IMR-90 (cell line): ENCODE measurements around the gene NKAIN2. TPM values are rescaled to one million over a fixed set of nuclear protein-coding genes. Genes with fewer than 3 reads are reported as not detected.

Experiments used
- ATAC-seq: fragments of 200-7000 bp; cut with Tn5 transposase; 2 replicates; pipeline ENCODE4 v1.9.1; 2020; ENCODE audit warnings: low read depth, mild to moderate bottlenecking, moderate library complexity
- BruUV-seq: library from RNA; stranded (reverse); fragments of 400-500 nt; replicated peaks from 2 replicates; lab custom pipeline; 2021; lab: Mats Ljungman, UMichigan
- CTCF ChIA-PET: fragments of 300-600 bp; formaldehyde crosslinking; extraction: SDS; loops from one replicate; lab custom pipeline; 2021; ENCODE audit warnings: antibody characterized with exemption; lab: Yijun Ruan, JAX
- POLR2A ChIA-PET: fragments of 300-600 bp; sonication (Branson Sonifier 250); formaldehyde crosslinking; loops from one replicate; lab custom pipeline; 2022; ENCODE audit warnings: antibody characterized with exemption; ENCODE audit not compliant: unreplicated experiment; lab: Charles Lee
- DNase-seq: peaks from one replicate; pipeline ENCODE4 v3.0.0; 2013
- H2AFZ ChIP-seq: replicated peaks from 2 replicates; pipeline ENCODE3; 2013; ENCODE audit warnings: low read length, mild to moderate bottlenecking; ENCODE audit not compliant: poor library complexity
- H2AK5ac ChIP-seq: 2 replicates; pipeline ENCODE4 v1.6.1; 2013; ENCODE audit warnings: low read depth, low read length, inconsistent platforms
- H2AK9ac ChIP-seq: replicated peaks from 2 replicates; pipeline ENCODE3; 2013; ENCODE audit warnings: mild to moderate bottlenecking, low read depth, low read length, moderate library complexity; ENCODE audit not compliant: poor library complexity
- H2BK120ac ChIP-seq: 2 replicates; pipeline ENCODE4 v1.6.1; 2013; ENCODE audit warnings: low read depth, low read length, inconsistent platforms
- H2BK15ac ChIP-seq: 3 replicates; pipeline ENCODE4 v1.6.1; 2013; ENCODE audit warnings: low read depth, low read length, inconsistent platforms
- H2BK20ac ChIP-seq: 2 replicates; pipeline ENCODE4 v1.6.1; 2013; ENCODE audit warnings: low read depth, mild to moderate bottlenecking, inconsistent platforms, low read length, moderate library complexity
- H2BK5ac ChIP-seq: 2 replicates; pipeline ENCODE4 v1.6.1; 2013; ENCODE audit warnings: mild to moderate bottlenecking, low read depth, low read length, inconsistent platforms; ENCODE audit not compliant: poor library complexity, severe bottlenecking
- H3K14ac ChIP-seq: replicated peaks from 2 replicates; pipeline ENCODE4 v1.6.1; 2013; ENCODE audit warnings: low read depth, low read length, inconsistent platforms
- H3K18ac ChIP-seq: 2 replicates; pipeline ENCODE4 v1.6.1; 2013; ENCODE audit warnings: low read depth, low read length, control low read depth
- H3K23ac ChIP-seq: 2 replicates; pipeline ENCODE4 v1.6.1; 2013; ENCODE audit warnings: low read depth, low read length, inconsistent platforms
- H3K27ac ChIP-seq: 2 replicates; pipeline ENCODE4 v1.5.1; 2013; ENCODE audit warnings: mild to moderate bottlenecking, control low read depth, low read length; ENCODE audit not compliant: insufficient read depth
- H3K27me3 ChIP-seq: 2 replicates; pipeline ENCODE4 v1.6.1; 2013; ENCODE audit warnings: low read length; ENCODE audit not compliant: control insufficient read depth, insufficient read depth
- H3K36me3 ChIP-seq: 2 replicates; pipeline ENCODE4 v1.6.1; 2013; ENCODE audit warnings: low read length, mixed read lengths; ENCODE audit not compliant: control insufficient read depth, insufficient read depth
- H3K4ac ChIP-seq: 2 replicates; pipeline ENCODE4 v1.6.1; 2013; ENCODE audit warnings: low read depth, low read length, inconsistent platforms
- H3K4me1 ChIP-seq: 2 replicates; pipeline ENCODE4 v1.6.1; 2013; ENCODE audit warnings: low read length, mixed read lengths; ENCODE audit not compliant: control insufficient read depth, insufficient read depth
- H3K4me2 ChIP-seq: 2 replicates; pipeline ENCODE4 v1.6.1; 2013; ENCODE audit warnings: low read depth, mild to moderate bottlenecking, control low read depth, low read length, moderate library complexity
- H3K4me3 ChIP-seq: 2 replicates; pipeline ENCODE4 v1.5.1; 2013; ENCODE audit warnings: low read depth, mild to moderate bottlenecking, control low read depth, low read length, moderate library complexity; ENCODE audit not compliant: insufficient read depth
- H3K56ac ChIP-seq: 2 replicates; pipeline ENCODE4 v1.6.1; 2013; ENCODE audit warnings: low read length, inconsistent platforms; ENCODE audit not compliant: insufficient read depth; ENCODE audit errors: extremely low read depth
- H3K79me1 ChIP-seq, 2 experiments: 2 replicates each; pipeline ENCODE4 v1.6.1; 2013; ENCODE audit warnings: low read length in 2 of 2, inconsistent platforms in 1 of 2, low read depth in 1 of 2
- H3K9ac ChIP-seq: 2 replicates; pipeline ENCODE4 v1.6.1; 2013; ENCODE audit warnings: low read depth, low read length, control low read depth
- H3K9me1 ChIP-seq: 2 replicates; pipeline ENCODE4 v1.6.1; 2013; ENCODE audit warnings: low read length, inconsistent platforms; ENCODE audit not compliant: insufficient read depth
- H3K9me3 ChIP-seq: 2 replicates; pipeline ENCODE4 v1.6.1; 2013; ENCODE audit warnings: low read length; ENCODE audit not compliant: control insufficient read depth, insufficient read depth
- H4K20me1 ChIP-seq: 2 replicates; pipeline ENCODE4 v1.6.1; 2013; ENCODE audit warnings: low read length, inconsistent platforms; ENCODE audit not compliant: insufficient read depth
- H4K5ac ChIP-seq: 2 replicates; pipeline ENCODE4 v1.6.1; 2013; ENCODE audit warnings: mild to moderate bottlenecking, low read depth, low read length, control low read depth
- H4K8ac ChIP-seq, 2 experiments: 2 replicates each; pipeline ENCODE4 v1.6.1; 2013; ENCODE audit warnings: low read depth in 2 of 2, low read length in 2 of 2, control low read depth in 1 of 2, inconsistent platforms in 1 of 2
- H4K91ac ChIP-seq: 2 replicates; pipeline ENCODE4 v1.6.1; 2013; ENCODE audit warnings: low read depth, low read length, inconsistent platforms; ENCODE audit not compliant: insufficient read depth
- MAZ ChIP-seq: IDR thresholded peaks from 2 replicates; pipeline ENCODE4 v1.6.1; 2012; ENCODE audit warnings: low read depth, mild to moderate bottlenecking, low read length, improper control_type of control experiment, moderate library complexity, borderline replicate concordance
- WGBS, 2 experiments: methylation state at CpG; one replicate each; pipeline versions ENCODE4 v1.1.5 to v1.1.7; 2013; ENCODE audit warnings: missing lambda C conversion rate in 2 of 2; ENCODE audit not compliant: insufficient read length in 1 of 2; ENCODE audit errors: extremely low coverage in 2 of 2; 5-methylcytosine and 5-hydroxymethylcytosine counted together
- dilution Hi-C: fragments of 300-500 bp; cut with HindIII; formaldehyde crosslinking; loops from one replicate; pipeline ENCODE4 v1.14.3; 2018; ENCODE audit warnings: low sequenced_read_pairs; ENCODE audit not compliant: unreplicated experiment
- in situ Hi-C: fragments of 300-500 bp; cut with MboI; formaldehyde crosslinking; loops from 3 replicates; pipeline ENCODE4 v1.14.3; 2019; ENCODE audit warnings: low sequenced_read_pairs, inconsistent platforms, mixed read lengths
- intact Hi-C: fragments of 100-400 bp; cut with micrococcal nuclease; formaldehyde crosslinking; loops from 2 replicates; pipeline ENCODE4 v1.10.0; 2022
- polyA plus RNA-seq, 3 experiments: library from polyadenylated mRNA; depleted of rRNA; stranded (reverse); fragments of >200 nt; gene quantifications; 2 replicates each; pipeline ENCODE4 v1.2.3, GENCODE V29; 2012; ENCODE audit warnings: low replicate concordance in 1 of 3
- total RNA-seq: library from RNA; depleted of rRNA; stranded (reverse); fragments of >200 nt; gene quantifications from 2 replicates; pipeline ENCODE4 v1.2.3, GENCODE V29; 2012

NKAIN2 gene
- total and polyA plus RNA-seq, 2 of the 4 experiments (the other 2 are of a cell fraction), result not detected

- in situ Hi-C loops (no loop called here), intact Hi-C loops (no loop called here), dilution Hi-C loops (no loop called here)
- Histone ChIP-seq H3K9me1 (no peaks in the 10 kb centered on the region), H3K9ac (no peak overlapping the region), H3K4ac (no peak overlapping the region), H2BK5ac (no peak overlapping the region), H4K91ac (no peak overlapping the region; the same call in 1 of the 2 replicates), H3K14ac (no peak overlapping the region), H2BK15ac (no peak overlapping the region), H2AFZ (no peak overlapping the region), H3K36me3 (no peaks in the 10 kb centered on the region), H3K56ac (no peak overlapping the region), H3K23ac (no peak overlapping the region), H2AK5ac (no peak overlapping the region), H2BK20ac (no peak overlapping the region), H4K5ac (no peak overlapping the region), H3K18ac (no peak overlapping the region), H2BK120ac (no peak overlapping the region), H3K4me2 (no peak overlapping the region), H4K20me1 (no peaks in the 10 kb centered on the region), H3K79me1 (no peaks in the 10 kb centered on the region), H2AK9ac (no peak overlapping the region), H3K27ac (no peak overlapping the region), H4K8ac (no peak overlapping the region), H3K9me3 (no peaks in the 10 kb centered on the region), H3K4me3 (no peak overlapping the region), H3K4me1 (no peaks in the 10 kb centered on the region), H3K27me3 (no peaks in the 10 kb centered on the region)
- ChIA-PET CTCF (no interaction called here), POLR2A (no interaction called here)
- WGBS, 2 experiments, result 48 to 100% methylated on average over 1 to 2 of the region's 4 CpGs
- ATAC-seq, result no peak
- no TSS peak for BruUV-seq
- no peak for TF ChIP-seq MAZ
- no peak for DNase-seq
Measured at GRCh38 chr6:124669713-124670480, 866.2 kb downstream of the NKAIN2 start.
